ENCODE measurements around the gene CNTNAP4. TPM values are rescaled to one million over a fixed set of nuclear protein-coding genes. Genes with fewer than 3 reads are reported as not detected.

CNTNAP4 gene
- total and polyA plus RNA-seq, 2 of the 8 experiments (the other 6 are each of a cell fraction or from before 2014, with no cell fraction given): not detected

GRCh38 chr16:76461836-76462235 is 184.6 kb downstream of the CNTNAP4 start:
- H2BK12ac ChIP-seq (ENCODE audit: low read depth, low read length): no peak overlapping the region
- H3K14ac ChIP-seq (ENCODE audit: insufficient read length): no peak overlapping the region
- no peaks in the 10 kb centered on the region for H3K36me3 ChIP-seq (ENCODE audit: control insufficient read depth in 2 of 4, insufficient read depth in 4 of 4, low read length in 3 of 4)
- H2AFZ ChIP-seq (ENCODE audit: low read length): no peak overlapping the region
- no peaks in the 10 kb centered on the region for H3K79me1 ChIP-seq (ENCODE audit: low read depth, low read length)
- H3K56ac ChIP-seq (replicated peaks; ENCODE audit: insufficient read length, low read depth, low read length): no peak overlapping the region
- no peak overlapping the region for H2BK15ac ChIP-seq (ENCODE audit: low read length)
- no peak overlapping the region for H3K4ac ChIP-seq (replicated peaks; ENCODE audit: insufficient read length, low read depth, low read length)
- no peak overlapping the region for H4K5ac ChIP-seq (ENCODE audit: insufficient read length, low read depth, low read length)
- H3K4me2 ChIP-seq (ENCODE audit: insufficient read depth in 1 of 2, low read depth in 2 of 2, low read length in 2 of 2): no peak overlapping the region
- no peak overlapping the region for H2BK20ac ChIP-seq (ENCODE audit: low read length)
- no peaks in the 10 kb centered on the region for H3K4me1 ChIP-seq (replicated peaks in 1 of 4; ENCODE audit: control insufficient read depth in 3 of 4, insufficient read depth in 4 of 4, low read length in 3 of 4)
- H3K9ac ChIP-seq (replicated peaks in 1 of 4; ENCODE audit: extremely low read depth in 1 of 4, low read depth in 3 of 4, low read length in 3 of 4): no peak overlapping the region
- H3K23me2 ChIP-seq (ENCODE audit: low read depth, low read length): no peaks in the 10 kb centered on the region
- no peak overlapping the region for H3K4me3 ChIP-seq (ENCODE audit: extremely low read depth in 1 of 4, insufficient read depth in 2 of 4, low read depth in 3 of 4, low read length in 4 of 4)
- no peak overlapping the region for H2BK120ac ChIP-seq (replicated peaks; ENCODE audit: low read depth, low read length)
- H3K23ac ChIP-seq (ENCODE audit: insufficient read length): no peak overlapping the region
- H4K20me1 ChIP-seq (replicated peaks in 1 of 2; ENCODE audit: control insufficient read depth in 1 of 2, insufficient read depth in 2 of 2, low read length in 2 of 2): no peaks in the 10 kb centered on the region
- DNase-seq (ENCODE audit: low read depth in 1 of 2, low spot score in 2 of 2) (no peak), FAIRE-seq (no peak)
- no peak overlapping the region for H4K8ac ChIP-seq (ENCODE audit: extremely low read depth, insufficient read depth, low read length)
- CTCF ChIA-PET (ENCODE audit: partially characterized antibody): interaction anchor here (0.6 kb wide), 1 partner anchor 60 kb away, joined by 3 read pairs; no protein-coding TSS in a partner anchor
- H3K79me2 ChIP-seq (ENCODE audit: control insufficient read depth in 1 of 2, insufficient read depth in 2 of 2, low read length in 2 of 2): no peaks in the 10 kb centered on the region
- H3K27me3 ChIP-seq (replicated peaks in 1 of 4; ENCODE audit: control insufficient read depth in 3 of 4, extremely low read depth in 1 of 4, insufficient read depth in 3 of 4, low read length in 3 of 4): peaks cover 0 to 8% (median 3%) of the 10 kb centered on the region in 4 experiments; a peak in 4 of 7 replicates
- no peak overlapping the region for H2AK5ac ChIP-seq (ENCODE audit: low read depth, low read length)
- H3K9me3 ChIP-seq (ENCODE audit: insufficient read depth in 2 of 2, low read depth in 1 of 2, low read length in 1 of 2): no peaks in the 10 kb centered on the region
- no peak overlapping the region for H4K91ac ChIP-seq (replicated peaks; ENCODE audit: insufficient read length, low read length)
- WGBS, 2 experiments (ENCODE audit: extremely low coverage in 1 of 2, insufficient coverage in 1 of 2, insufficient read length in 1 of 2, insufficient replicate concordance in 2 of 2, low coverage in 1 of 2, low lambda C conversion rate in 2 of 2, missing lambda C conversion rate in 1 of 2): 83% methylated on average over 8 of the region's 8 CpGs; no CpG with 5 or more reads in 1 of the 2 experiments
- POLR2A ChIA-PET (ENCODE audit: partially characterized antibody): no interaction called here
- H3K18ac ChIP-seq (ENCODE audit: extremely low read depth, low read length): no peak overlapping the region
- H2BK5ac ChIP-seq (ENCODE audit: low read depth, low read length): no peak overlapping the region
- no peak overlapping the region for H3K27ac ChIP-seq (ENCODE audit: low read depth, low read length)
- no peak for TF ChIP-seq SP1 (IDR thresholded peaks at IDR 0.05; ENCODE audit: low read depth, low read length)
- no peak for TF ChIP-seq SIX5 (IDR thresholded peaks at IDR 0.05; ENCODE audit: low read depth, low read length)
- TF ChIP-seq KDM4A (IDR thresholded peaks at IDR 0.05; ENCODE audit: low read depth, low read length, severe bottlenecking): no peak
- TF ChIP-seq SAP30 (IDR thresholded peaks at IDR 0.05; ENCODE audit: insufficient read depth, insufficient replicate concordance, low read length): no peak
- no peak for TF ChIP-seq BACH1 (IDR thresholded peaks at IDR 0.05; ENCODE audit: low read length)
- no peak for TF ChIP-seq FOSL1 (IDR thresholded peaks at IDR 0.05; ENCODE audit: insufficient read depth, low read depth, low read length)
- TF ChIP-seq GABPA (IDR thresholded peaks at IDR 0.05; ENCODE audit: borderline replicate concordance, insufficient read depth, low read length): no peak
- no peak for TF ChIP-seq ASH2L (IDR thresholded peaks at IDR 0.05; ENCODE audit: low read length)
- no peak for TF ChIP-seq RNF2 (IDR thresholded peaks at IDR 0.05; ENCODE audit: borderline replicate concordance, low read depth, low read length, missing control alignments, poor library complexity, severe bottlenecking)
- no peak for TF ChIP-seq SRF (IDR thresholded peaks at IDR 0.05; ENCODE audit: low read depth, low read length)
- TF ChIP-seq EP300 (IDR thresholded peaks at IDR 0.05; ENCODE audit: borderline replicate concordance in 1 of 2, low read depth in 2 of 2, low read length in 2 of 2): no peak
- no peak for TF ChIP-seq CEBPB (IDR thresholded peaks at IDR 0.05; ENCODE audit: low read depth, low read length)
- no peak for TF ChIP-seq JUND (IDR thresholded peaks at IDR 0.05; ENCODE audit: low read length)
- TF ChIP-seq E2F6 (IDR thresholded peaks at IDR 0.05): no peak
